K562 (cell line): ENCODE measurements around the gene SPRR2A. TPM values are rescaled to one million over a fixed set of nuclear protein-coding genes. Genes with fewer than 3 reads are reported as not detected.

Experiments used
- CHD1 ChIP-seq: fragments of 200-600 bp; sonication (generic); IDR thresholded peaks from one replicate; pipeline ENCODE4 v1.6.1; 2012; ENCODE audit warnings: mild to moderate bottlenecking, moderate library complexity, low read length, inconsistent platforms
- CHD2 ChIP-seq: IDR thresholded peaks from 2 replicates; pipeline ENCODE4 v1.6.1; 2011; ENCODE audit warnings: low read depth, low read length
- KAT2B ChIP-seq: IDR thresholded peaks from one replicate; pipeline ENCODE4 v1.6.1; 2012; ENCODE audit warnings: low read depth, mild to moderate bottlenecking, control low read depth, inconsistent platforms, low read length, moderate library complexity
- KDM1A ChIP-seq, 2 experiments: fragments of 450-650 bp; IDR thresholded peaks; 2 replicates each; pipeline ENCODE4 v1.6.1; 2016; ENCODE audit warnings: mild to moderate bottlenecking in 2 of 2
- NFATC3 ChIP-seq: fragments of 450-650 bp; IDR thresholded peaks from 2 replicates; pipeline ENCODE4 v1.6.1; 2017; ENCODE audit warnings: mild to moderate bottlenecking
- PRPF4 ChIP-seq: fragments of 200-400 bp; formaldehyde crosslinking; IDR thresholded peaks from one replicate; pipeline ENCODE4 v1.6.1; 2017; ENCODE audit warnings: low read length, low read depth, mild to moderate bottlenecking; ENCODE audit not compliant: insufficient read depth, poor library complexity, severe bottlenecking
- SMAD2 ChIP-seq: fragments of 150-350 bp; IDR thresholded peaks from 2 replicates; pipeline ENCODE4 v1.6.1; 2014; ENCODE audit warnings: low read depth, mild to moderate bottlenecking, low read length
- SRSF7 ChIP-seq: fragments of 200-400 bp; formaldehyde crosslinking; optimal IDR thresholded peaks from 2 replicates; pipeline ENCODE3; 2017; ENCODE audit warnings: mild to moderate bottlenecking, low read depth, low read length
- ZNF507 ChIP-seq: conservative IDR thresholded peaks from 2 replicates; pipeline ENCODE4 v1.6.1; 2017; ENCODE audit warnings: missing genetic modification characterization, missing compliant biosample characterization
- ZNF644 ChIP-seq: fragments of 200-800 bp; sonication (Bioruptor generic); IDR thresholded peaks from 2 replicates; pipeline ENCODE4 v1.6.1; 2016; ENCODE audit warnings: low read depth, missing genetic modification characterization, missing compliant biosample characterization
- polyA plus RNA-seq, 8 experiments: library from polyadenylated mRNA; depleted of rRNA in 4 of 8; stranded (reverse) in 5 of 8; unstranded in 3 of 8; fragments of >200 nt; fragmentation: Nextera tagmentation in 2 of 8; fragmentation: Illumina TruSeq in 1 of 8; extraction: Ambion mirVana in 2 of 8; extraction: Trizol in 1 of 8; gene quantifications; 2 replicates each; pipeline versions ENCODE4 v1.2.1 to v1.2.3, GENCODE V29; 2011 to 2014; ENCODE audit warnings: inconsistent platforms in 1 of 8, missing spikeins in 1 of 8
- total RNA-seq, 7 experiments: library from RNA; depleted of rRNA in 6 of 7; stranded (reverse); fragments of >200 nt in 6 of 7; fragmentation: Illumina TruSeq in 2 of 7; extraction: Trizol in 2 of 7; gene quantifications; 2 replicates each; pipeline versions ENCODE4 v1.2.1 to v1.2.3, GENCODE V29; 2011 to 2021; ENCODE audit warnings: low replicate concordance in 1 of 7
- TF ChIP-seq, protein P1 (sequence below), 2 experiments: fragments of 450-650 bp; IDR thresholded peaks; 2 replicates each; pipeline ENCODE4 v1.6.1; 2018; ENCODE audit warnings: mild to moderate bottlenecking in 2 of 2, low read depth in 1 of 2; ENCODE audit not compliant: partially characterized antibody in 2 of 2
- TF ChIP-seq, protein P2 (sequence below): IDR thresholded peaks from 2 replicates; pipeline ENCODE4 v1.6.1; 2011; ENCODE audit not compliant: insufficient read length; ENCODE audit errors: extremely low read depth
- TF ChIP-seq, protein P3 (sequence below): fragments of 250-450 bp; sonication (Bioruptor Pico); IDR thresholded peaks from 2 replicates; pipeline ENCODE4 v1.8.0; 2022; ENCODE audit warnings: moderate library complexity, mild to moderate bottlenecking, inconsistent platforms
- TF ChIP-seq, protein P4 (sequence below): fragments of 450-650 bp; IDR thresholded peaks from 2 replicates; pipeline ENCODE4 v1.6.1; 2017; ENCODE audit warnings: mild to moderate bottlenecking, moderate library complexity

Gene SPRR2A
- total and polyA plus RNA-seq, 9 of the 15 experiments (the other 6 are each of a cell fraction or from before 2014, with no cell fraction given), result 0.17 TPM; not detected in 8

DNA sequence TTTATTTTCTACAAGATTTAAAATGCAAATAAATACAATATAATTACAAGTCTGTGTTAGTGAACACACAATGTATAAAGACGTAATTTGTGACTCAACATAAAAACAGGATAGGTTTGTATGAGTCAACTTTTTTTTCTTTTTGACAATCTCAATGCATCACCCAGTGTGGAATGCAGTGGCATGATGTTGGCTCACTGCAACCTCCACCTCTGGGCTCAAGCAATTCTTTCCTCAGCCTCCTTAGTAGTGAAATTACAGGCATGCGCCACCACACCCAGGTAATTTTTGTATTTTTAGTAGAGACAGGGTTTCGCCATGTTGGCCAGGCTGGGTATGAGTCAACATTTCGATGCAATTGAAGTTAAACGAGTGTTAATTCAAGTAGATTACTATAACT lies 42.9 kb upstream of the SPRR2A start (continued):
- no peak for TF ChIP-seq KAT2B
- TF ChIP-seq, protein P1, sequence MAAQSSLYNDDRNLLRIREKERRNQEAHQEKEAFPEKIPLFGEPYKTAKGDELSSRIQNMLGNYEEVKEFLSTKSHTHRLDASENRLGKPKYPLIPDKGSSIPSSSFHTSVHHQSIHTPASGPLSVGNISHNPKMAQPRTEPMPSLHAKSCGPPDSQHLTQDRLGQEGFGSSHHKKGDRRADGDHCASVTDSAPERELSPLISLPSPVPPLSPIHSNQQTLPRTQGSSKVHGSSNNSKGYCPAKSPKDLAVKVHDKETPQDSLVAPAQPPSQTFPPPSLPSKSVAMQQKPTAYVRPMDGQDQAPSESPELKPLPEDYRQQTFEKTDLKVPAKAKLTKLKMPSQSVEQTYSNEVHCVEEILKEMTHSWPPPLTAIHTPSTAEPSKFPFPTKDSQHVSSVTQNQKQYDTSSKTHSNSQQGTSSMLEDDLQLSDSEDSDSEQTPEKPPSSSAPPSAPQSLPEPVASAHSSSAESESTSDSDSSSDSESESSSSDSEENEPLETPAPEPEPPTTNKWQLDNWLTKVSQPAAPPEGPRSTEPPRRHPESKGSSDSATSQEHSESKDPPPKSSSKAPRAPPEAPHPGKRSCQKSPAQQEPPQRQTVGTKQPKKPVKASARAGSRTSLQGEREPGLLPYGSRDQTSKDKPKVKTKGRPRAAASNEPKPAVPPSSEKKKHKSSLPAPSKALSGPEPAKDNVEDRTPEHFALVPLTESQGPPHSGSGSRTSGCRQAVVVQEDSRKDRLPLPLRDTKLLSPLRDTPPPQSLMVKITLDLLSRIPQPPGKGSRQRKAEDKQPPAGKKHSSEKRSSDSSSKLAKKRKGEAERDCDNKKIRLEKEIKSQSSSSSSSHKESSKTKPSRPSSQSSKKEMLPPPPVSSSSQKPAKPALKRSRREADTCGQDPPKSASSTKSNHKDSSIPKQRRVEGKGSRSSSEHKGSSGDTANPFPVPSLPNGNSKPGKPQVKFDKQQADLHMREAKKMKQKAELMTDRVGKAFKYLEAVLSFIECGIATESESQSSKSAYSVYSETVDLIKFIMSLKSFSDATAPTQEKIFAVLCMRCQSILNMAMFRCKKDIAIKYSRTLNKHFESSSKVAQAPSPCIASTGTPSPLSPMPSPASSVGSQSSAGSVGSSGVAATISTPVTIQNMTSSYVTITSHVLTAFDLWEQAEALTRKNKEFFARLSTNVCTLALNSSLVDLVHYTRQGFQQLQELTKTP (IDR thresholded peaks at IDR 0.05; ENCODE audit: low read depth in 1 of 2, partially characterized antibody in 2 of 2), result no peak
- no peak for TF ChIP-seq CHD2
- TF ChIP-seq KDM1A (IDR thresholded peaks at IDR 0.05), result no peak
- no peak for TF ChIP-seq NFATC3
- TF ChIP-seq SRSF7, result no peak
- TF ChIP-seq, protein P2, sequence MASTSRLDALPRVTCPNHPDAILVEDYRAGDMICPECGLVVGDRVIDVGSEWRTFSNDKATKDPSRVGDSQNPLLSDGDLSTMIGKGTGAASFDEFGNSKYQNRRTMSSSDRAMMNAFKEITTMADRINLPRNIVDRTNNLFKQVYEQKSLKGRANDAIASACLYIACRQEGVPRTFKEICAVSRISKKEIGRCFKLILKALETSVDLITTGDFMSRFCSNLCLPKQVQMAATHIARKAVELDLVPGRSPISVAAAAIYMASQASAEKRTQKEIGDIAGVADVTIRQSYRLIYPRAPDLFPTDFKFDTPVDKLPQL, result no peak
- TF ChIP-seq ZNF644 (tag), result no peak
- no peak for TF ChIP-seq PRPF4
- TF ChIP-seq, protein P3, sequence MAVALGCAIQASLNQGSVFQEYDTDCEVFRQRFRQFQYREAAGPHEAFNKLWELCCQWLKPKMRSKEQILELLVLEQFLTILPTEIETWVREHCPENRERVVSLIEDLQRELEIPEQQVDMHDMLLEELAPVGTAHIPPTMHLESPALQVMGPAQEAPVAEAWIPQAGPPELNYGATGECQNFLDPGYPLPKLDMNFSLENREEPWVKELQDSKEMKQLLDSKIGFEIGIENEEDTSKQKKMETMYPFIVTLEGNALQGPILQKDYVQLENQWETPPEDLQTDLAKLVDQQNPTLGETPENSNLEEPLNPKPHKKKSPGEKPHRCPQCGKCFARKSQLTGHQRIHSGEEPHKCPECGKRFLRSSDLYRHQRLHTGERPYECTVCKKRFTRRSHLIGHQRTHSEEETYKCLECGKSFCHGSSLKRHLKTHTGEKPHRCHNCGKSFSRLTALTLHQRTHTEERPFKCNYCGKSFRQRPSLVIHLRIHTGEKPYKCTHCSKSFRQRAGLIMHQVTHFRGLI (CRISPR knock-in tag), result no peak
- TF ChIP-seq, protein P4, sequence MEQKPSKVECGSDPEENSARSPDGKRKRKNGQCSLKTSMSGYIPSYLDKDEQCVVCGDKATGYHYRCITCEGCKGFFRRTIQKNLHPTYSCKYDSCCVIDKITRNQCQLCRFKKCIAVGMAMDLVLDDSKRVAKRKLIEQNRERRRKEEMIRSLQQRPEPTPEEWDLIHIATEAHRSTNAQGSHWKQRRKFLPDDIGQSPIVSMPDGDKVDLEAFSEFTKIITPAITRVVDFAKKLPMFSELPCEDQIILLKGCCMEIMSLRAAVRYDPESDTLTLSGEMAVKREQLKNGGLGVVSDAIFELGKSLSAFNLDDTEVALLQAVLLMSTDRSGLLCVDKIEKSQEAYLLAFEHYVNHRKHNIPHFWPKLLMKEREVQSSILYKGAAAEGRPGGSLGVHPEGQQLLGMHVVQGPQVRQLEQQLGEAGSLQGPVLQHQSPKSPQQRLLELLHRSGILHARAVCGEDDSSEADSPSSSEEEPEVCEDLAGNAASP, result no peak
- no peak for TF ChIP-seq CHD1
- TF ChIP-seq SMAD2, result no peak
- no peak for TF ChIP-seq ZNF507 (tag)
